IPS-18c (cell line): Measurements from ENCODE around the gene FILIP1L.

Experiments used
- H3K4me3 ChIP-seq: 2 replicates; pipeline ENCODE4 v1.7.0; 2013; ENCODE audit warnings: low read depth, mild to moderate bottlenecking, low read length, moderate library complexity; ENCODE audit not compliant: insufficient read depth
- H3K9me3 ChIP-seq: one replicate; pipeline ENCODE4 v1.6.1; 2013; ENCODE audit warnings: mild to moderate bottlenecking, low read length, moderate library complexity; ENCODE audit not compliant: control insufficient read depth, insufficient read depth

FILIP1L gene

DNA sequence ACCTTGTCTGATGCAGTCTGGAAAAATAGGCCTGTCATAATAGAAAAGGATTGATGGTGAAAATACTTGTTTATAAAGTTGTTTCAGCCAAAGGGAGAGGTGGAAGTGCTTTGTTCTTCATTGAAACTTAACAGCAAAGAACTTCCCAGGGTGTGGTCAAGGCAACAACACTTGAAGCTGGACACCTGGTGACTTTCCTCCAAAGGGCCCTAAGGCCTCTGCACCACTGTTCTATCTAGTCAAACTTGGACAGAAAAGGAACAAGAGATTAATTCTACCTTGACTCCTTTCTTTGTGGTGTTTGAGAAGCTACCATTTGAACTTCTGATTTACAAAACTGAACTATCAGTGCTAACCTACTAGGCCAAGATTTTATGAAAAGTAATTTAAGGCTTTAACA is 194.6 kb downstream of the FILIP1L start:
- Histone ChIP-seq H3K9me3 (no peaks in the 10 kb centered on the region), H3K4me3 (no peak overlapping the region)

DNA sequence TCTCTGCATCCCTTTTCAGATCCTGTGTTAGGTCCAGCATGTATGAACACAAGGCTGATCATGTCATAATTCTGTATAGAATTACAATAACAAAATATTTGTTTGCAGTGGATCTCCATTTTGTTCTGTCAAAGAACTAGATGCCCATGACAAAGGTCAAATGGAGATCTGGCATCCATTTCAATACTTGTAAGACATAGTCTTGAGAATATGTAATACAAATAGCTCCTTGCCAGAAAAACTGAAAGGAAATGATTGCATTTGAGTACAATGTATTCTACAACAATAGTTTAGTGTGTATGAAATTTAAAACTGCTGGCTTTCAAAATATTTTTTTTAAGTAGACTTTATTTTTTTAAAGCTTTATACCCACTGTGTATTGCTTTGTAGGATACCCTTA is 195.6 kb downstream of the FILIP1L start:
- no peak overlapping the region for H3K4me3 ChIP-seq
- H3K9me3 ChIP-seq = no peaks in the 10 kb centered on the region

DNA sequence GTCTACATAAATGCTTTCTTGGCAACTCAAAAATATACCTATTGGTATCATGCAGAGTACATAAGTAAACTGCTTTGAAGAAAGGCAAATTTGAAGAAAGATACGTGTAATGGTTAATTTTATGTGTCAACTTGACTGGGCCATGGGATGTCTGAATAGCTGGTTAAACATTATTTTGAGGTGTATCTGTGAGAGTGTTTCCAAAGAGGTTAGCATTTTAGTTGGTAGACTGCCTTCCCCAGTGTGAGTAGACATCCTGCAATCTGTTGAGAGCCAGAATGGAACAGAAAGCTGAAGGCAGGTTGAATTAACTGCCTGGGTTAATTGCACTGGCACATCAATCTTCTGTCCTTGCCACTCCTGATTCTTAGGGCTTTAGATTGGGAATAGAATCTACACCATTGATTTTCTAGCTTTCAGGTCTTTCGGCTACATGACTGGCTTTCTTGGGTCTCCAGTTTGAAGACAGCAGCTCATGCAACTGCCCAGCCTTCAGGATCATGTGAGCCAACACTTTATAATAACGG is 198.3 kb downstream of the FILIP1L start:
- H3K4me3 ChIP-seq = no peak overlapping the region

DNA sequence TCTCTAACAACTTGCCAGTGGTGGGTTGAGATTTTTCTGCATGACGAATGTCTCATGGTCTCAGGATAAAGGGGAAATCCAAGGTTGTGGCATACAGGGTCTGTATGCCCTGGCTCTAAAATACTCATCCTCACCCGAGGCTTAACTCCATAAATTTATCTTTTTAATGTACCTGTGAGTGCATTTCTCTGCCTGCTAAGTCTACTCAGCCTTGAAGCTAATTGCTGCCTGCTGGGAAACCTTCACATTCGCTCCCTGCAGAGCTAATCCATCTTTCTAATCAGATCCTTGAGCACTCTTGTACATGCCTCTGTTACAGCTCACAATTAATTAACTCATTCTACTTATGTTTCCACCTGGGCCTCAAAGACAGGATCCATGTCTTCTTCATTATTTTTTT is 202.9 kb downstream of the FILIP1L start:
- Histone ChIP-seq H3K4me3 (no peak overlapping the region), H3K9me3 (no peaks in the 10 kb centered on the region)

More for the DNA sequence above, 198.3 kb downstream of the FILIP1L start:
- no peaks in the 10 kb centered on the region for H3K9me3 ChIP-seq

DNA sequence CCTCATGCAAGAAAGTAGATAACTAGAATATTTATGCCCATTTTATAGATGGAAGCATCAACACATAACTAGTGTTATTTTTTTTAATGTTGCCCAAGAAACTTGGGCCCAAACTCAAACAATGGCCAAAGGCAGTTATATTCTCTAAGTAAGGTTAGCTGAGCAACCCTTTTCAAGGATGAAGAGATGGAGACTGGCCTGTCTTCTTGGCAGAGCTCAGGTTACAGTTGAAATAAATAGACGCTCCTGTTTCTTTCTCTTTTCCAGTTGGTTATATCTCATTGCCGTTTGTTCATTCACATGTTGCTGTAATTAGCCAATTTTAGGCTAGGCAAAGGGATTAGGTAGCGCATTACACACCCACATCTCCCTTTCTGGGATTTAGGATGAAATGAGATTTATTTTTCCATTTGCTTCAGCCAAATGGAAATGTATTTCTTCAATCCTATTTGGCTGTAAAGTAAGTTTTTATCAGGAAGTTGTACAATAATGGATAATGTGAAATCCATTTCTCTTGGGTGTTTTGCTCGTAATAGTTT is 203.5 kb downstream of the FILIP1L start:
- Histone ChIP-seq H3K4me3 (no peak overlapping the region), H3K9me3 (no peaks in the 10 kb centered on the region)

DNA sequence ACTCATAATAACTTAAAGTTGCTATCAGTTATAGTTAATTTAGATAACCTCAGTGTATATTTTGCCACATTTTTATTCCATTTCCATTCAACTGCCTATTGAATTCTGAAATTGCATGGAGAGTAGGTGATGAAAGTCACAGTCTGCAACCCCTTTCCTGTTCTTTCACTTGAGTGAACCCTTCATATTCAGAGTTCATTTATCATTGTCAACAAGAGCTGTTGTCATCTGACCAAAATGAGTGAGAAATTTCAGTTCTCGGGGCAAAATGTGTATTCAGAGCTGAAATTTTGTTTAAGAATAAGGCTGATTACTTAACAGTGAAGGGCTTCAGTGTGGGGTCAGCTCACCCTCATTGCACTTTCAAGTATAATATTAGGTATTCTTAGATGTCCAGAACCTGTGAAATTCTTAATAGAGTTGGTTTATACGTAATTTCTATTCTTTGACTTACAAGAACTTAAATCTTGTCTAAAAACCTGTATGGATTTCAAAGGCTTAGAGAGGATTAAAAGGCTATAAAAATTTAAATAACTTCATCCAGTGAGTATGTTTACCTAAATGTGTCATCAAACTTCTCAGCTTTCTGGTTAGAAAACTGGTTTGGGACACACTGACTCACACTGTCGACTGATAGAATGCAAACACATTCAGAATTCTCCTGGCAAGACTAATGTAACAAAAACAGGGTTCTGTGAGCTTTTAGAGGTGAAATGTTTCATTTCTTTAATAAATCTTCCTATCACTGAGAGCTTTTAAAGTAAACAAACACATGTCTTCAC is 204.4 kb downstream of the FILIP1L start:
- H3K9me3 ChIP-seq = no peaks in the 10 kb centered on the region
- no peak overlapping the region for H3K4me3 ChIP-seq

DNA sequence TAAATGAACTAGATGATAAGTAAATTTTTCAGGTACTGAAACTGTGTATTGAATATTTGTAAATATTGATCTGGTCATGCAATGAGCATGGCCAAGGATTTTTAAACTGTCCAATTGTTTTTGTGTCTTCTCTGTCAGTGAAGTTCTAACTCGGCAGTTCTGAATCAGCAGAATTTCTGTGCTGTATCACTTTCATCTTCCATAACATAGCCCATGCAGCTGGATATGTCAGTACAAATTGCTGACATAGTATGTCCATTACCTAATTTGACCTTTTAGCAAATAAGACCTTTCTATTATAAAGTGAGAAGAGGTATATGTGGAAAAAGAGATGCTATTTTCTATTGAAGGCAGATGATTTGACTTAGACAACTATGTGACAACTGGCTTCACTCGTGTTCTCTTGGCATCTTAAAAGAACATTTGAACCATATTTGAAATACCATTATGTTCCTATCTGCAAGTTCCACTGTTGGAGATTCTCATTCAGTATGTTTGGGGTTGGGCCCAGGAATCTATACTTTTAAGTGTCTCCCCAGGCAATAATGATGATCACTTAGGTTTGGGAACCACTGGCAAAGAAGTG is 206.2 kb downstream of the FILIP1L start:
- Histone ChIP-seq H3K9me3 (no peaks in the 10 kb centered on the region), H3K4me3 (no peak overlapping the region)

DNA sequence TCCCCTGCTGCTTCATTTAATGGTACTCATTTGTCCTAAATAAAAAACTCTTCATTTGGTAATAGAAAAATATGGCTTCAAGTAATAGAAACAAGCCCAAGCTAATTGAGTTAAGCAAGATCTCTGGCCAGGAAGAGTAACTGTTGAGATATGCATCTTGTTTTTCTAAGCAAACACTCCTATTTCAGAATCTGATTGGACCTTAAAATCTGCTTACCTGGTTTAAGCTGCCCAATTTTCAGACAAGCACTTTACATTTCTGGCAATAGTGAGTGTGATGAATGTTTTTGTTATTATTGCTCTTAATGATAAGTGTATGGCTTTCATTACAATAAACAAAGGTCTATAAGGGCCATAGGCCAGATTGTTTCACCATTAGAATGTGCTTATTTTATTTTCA is 210.4 kb downstream of the FILIP1L start:
- H3K4me3 ChIP-seq = no peak overlapping the region
- no peaks in the 10 kb centered on the region for H3K9me3 ChIP-seq

DNA sequence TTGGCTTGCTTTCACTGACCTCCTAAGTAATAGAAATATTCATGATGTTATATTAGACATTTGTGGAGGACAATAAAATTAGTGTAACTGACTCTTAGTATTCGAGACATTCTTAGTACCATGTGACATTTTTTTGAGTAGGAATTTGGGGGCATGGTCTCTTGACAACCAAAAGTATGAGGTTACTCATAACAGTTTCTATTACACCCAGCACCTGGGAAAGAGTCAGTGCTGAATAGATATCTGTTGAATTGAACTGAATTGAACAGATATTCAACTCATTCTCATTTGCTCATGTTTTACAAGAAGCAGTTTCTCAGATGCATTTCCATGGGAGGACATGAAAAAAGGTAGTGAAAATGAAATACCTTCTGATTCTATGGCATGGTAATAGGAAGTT is 212.2 kb downstream of the FILIP1L start:
- H3K9me3 ChIP-seq = no peaks in the 10 kb centered on the region
- H3K4me3 ChIP-seq = no peak overlapping the region

DNA sequence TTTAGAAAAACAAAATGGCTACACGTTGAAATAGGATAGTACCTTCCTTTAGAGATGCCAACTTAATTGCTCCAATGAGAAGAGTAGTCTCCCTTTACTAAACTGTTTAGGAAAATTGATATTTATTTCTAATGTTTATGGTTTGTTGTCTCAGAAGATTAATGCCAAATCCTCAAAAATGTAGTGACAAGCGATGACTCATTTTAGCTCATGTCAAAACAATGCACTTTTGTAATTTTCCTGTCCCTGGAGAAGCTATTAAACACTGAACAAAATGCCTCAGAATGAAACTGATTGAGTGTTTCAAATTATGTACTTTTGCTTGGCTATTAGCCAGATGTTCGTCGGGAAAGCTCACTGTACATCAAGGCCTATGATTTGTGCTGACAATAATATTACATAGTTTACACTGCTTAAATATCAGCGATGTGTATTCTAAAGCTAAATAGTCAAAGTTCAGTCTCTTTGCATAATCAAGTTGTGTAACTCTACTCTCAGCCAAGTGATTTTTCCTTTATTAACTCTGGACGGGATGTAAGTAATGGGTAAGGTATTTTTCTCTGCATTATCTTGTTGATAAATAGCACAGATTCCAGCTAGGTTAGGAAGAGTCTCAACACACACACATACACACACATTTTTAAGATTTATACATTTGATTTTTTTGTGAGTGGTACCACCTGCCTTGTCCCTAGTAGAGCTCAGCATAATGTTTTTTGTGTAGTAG is 212.9 kb downstream of the FILIP1L start:
- H3K9me3 ChIP-seq = no peaks in the 10 kb centered on the region
- no peak overlapping the region for H3K4me3 ChIP-seq

DNA sequence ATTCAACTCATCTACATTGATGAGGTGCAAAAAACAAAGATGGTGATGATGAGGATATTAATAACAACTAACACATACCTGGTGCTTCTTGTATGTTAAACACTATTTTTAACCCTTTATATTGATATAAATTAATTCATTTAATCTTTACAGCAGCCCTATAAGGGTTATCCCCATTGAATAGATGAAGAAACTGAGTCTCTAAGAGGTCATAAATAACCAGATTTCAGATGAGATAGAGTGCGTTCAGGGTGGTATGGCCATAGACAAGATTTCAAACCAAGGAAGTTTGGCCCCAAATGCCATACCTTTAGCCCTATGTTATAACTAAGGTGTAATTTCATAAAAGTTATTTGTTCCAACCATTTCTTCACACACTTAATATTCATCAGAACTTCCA is 214.1 kb downstream of the FILIP1L start:
- Histone ChIP-seq H3K4me3 (no peak overlapping the region), H3K9me3 (no peaks in the 10 kb centered on the region)

DNA sequence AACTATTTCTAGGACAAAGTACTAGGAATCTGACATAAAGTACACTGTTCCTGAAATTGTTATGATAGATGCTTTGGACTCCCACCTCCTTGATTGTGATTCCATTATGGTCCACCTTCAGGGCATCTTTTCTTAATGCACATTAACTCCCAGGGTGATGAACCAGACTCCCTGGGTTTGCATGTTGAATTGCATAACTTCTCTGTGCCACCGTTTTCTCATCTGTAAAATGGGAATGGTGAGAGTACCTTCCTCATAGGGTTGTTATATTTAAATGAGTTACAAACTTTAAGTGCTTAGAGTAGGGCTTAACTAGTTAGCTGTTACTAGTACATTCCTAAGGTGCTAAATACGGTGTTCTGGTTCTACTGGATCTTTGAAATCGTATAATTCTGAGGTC is 214.7 kb downstream of the FILIP1L start:
- Histone ChIP-seq H3K9me3 (no peaks in the 10 kb centered on the region), H3K4me3 (no peak overlapping the region)

DNA sequence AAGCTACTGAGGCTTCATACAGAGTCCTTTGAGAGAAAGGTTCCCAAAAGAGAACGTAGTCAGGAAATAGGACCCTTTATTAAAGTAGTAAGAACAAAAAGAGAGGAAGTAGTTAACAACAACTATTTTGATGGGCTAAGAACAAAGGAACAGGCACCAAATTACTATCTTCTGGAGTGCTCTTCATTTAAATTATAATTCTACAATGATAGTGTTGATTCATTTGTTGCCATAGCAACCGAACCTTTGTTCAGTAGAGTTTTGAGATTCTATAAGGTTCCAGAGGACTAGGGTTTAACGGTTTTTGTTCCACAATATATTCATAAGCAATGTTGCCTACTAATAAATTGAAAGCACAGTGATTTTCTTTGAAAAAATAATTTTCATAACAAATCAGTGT is 217.8 kb downstream of the FILIP1L start:
- Histone ChIP-seq H3K9me3 (no peaks in the 10 kb centered on the region), H3K4me3 (no peak overlapping the region)

DNA sequence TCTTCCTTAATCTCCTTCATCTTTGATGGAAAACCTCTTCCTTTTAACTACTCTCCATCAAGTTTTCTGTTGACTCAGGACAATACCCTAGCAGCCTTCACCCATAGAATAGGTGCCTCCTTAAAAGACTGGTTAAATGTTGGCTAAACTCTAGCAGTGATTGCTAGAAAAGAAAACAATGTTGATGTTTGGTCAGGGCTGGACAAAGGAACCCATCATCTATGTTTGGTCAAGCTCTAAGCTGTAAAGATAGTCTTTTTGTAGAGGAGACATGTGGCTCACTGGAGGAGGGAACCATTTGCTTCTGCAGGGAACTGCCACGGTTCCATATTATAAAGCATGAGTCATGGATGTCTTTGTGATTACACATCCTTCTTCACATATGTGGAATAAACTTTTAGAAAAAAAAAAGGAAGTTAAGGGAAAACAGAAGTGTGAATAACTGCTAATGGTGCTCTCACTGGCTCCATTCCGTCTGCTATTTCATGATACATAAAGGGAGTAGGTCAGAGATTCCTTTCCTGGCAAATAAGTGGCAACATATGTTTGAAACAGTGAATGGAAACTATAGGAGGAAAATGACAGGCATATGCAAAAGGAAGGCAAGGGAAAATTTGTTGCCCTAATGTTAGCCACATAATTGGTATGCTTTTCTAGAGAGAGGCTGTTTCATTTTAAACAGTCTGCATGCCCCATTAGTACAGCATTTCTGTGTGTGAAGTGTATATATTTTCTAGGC is 218.4 kb downstream of the FILIP1L start:
- H3K4me3 ChIP-seq = no peak overlapping the region

DNA sequence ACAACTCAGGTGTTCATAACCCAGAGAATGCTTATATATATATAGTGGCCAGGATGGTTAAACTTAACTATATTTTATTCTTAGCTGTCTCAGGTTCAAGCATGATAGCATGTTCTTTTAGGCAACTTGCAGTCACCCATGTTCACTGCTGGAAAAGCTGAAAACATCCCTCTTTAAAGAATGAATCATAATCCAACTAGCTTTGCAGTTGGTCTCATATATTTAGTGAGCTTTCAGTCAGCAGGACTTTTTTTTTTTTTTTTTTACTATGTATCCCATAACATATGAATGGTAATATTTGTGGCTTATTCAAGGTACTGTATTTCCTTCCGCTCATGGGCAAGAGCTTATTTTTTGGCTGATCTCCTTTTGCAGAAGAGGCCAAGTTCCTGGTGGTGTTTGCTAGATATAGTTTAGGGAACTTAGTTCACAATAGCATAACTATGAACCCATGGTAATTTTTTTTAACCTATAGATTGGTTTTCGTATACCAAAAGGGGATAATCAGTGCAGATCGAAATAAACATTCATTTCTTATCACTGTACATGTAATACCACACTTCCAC is 219.1 kb downstream of the FILIP1L start:
- Histone ChIP-seq H3K9me3 (no peaks in the 10 kb centered on the region), H3K4me3 (no peak overlapping the region)

More for the DNA sequence above, 218.4 kb downstream of the FILIP1L start:
- H3K9me3 ChIP-seq = no peaks in the 10 kb centered on the region

DNA sequence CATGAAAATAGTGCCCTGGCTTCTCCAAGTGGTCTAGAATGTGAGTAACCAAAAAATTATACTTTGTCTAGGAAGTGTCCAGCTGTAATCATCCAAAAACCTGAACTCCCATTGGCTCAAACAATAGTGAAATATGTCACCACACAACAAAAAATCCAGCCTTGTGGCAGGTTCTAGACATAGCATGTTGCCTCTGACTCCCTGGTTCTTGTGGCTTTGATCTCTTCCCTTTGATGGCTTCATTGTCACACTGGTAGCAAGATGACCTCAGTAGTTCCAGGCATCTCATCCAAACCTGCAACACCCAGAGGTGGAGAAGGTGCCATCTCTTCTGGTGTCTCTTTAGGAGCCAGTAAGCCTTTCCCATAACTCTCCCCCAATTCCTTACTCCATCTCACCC is 222.0 kb downstream of the FILIP1L start:
- Histone ChIP-seq H3K9me3 (no peaks in the 10 kb centered on the region), H3K4me3 (no peak overlapping the region)
